ENCODE data around the gene TRMT11.
"Not testable (repeated sequence)": the region's sequence is repeated elsewhere in the genome, so short reads cannot be mapped to it uniquely, and the experiment has no call there.

Gene TRMT11

DNA sequence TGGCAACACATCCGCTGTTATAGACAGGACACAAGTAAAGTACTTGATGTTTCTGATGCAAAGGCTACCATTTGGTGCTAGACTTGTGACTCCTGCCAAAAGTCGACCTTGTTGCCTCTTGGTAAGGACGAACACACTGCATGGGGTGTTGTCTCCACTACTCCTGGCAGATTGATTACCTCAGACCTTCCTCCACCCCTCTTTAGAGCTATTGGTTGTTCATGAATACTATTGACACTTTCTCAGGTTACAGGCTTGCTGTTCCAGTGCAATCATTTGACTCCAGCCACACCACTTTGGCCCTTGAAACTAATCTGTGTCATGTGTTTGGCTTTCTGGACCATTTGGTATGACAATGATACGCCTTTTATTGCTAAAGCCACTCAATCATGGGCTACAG lies 62.3 kb downstream of the TRMT11 start:
- no peak for DNase-seq

DNA sequence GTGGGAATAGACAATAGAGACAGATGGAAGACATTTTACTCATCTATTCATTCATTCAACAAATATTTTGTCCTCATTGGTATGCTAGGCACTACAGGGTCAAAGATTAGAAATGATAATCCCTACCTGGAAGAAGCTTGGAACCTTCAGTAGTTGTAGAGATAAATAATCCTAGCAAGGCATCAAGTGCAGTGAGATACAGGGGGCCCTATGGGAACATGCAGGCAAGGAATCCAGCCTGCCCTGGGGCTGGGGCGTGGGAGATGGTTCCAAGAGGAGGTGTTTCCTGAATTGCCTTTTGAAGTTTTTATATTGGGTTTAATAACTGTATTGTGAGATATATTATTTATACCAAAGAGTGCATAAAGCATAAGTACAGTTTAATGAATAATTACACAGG lies 64.5 kb downstream of the TRMT11 start:
- DNase-seq, result no peak

DNA sequence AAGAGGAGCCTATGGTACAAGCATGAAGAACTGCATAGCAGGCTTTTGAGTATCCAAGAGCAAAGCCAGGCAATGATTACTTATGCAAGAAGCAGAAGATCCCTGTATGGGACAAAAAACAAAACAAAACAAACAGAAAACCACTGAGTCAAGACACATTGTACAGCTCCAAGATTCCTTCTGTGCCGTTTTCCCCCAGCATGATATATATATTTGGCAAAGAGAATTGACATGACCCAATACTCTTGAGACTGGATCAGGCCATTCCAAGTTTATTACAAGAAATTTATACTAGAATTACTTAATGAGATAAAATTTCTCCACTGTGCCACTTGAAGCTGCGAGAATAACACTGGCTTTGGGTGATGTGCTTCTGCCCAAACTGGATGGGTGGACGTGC lies 65.5 kb downstream of the TRMT11 start:
- no peak for DNase-seq

DNA sequence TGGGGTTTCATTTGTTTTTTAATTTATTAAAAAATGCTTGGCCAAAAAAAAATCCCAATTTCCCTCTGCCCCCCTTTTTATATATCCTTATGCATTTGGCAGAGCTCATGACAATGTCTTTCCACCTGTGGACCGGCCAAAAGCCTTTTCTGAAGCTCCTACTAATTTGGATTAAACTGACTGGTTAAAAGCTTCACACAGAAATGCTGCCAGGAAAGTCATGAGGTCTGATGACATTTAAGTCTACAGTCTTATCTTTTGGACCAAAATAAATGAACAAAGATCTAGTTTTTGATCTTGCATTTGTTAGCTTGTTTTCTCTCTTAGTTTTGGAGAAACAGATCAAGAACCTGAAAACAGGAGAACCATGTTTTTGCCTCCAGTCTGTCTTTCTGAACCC lies 66.1 kb downstream of the TRMT11 start:
- no peak for DNase-seq

DNA sequence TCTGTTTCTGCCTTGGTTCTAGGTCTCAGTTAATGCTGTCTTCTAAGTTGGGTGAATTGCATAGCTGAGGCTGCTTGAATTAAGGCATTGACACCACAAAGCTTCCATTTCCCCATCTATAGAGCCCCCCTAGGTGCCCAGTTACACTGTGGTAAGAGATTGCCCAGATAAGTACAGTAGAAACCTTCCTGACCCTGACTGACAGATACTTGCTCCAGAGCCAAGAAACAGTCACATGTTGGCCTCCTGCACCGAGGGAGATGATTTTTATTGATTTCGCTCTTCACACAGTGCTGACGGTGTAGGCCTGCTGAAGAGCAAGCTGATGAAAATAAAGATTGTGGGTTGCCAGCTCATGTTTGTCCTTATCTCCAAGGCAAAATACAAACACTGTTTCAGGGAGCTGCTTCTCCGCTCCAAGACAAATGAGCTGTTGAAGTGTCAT lies 67.9 kb downstream of the TRMT11 start:
- DNase-seq, result no peak

DNA sequence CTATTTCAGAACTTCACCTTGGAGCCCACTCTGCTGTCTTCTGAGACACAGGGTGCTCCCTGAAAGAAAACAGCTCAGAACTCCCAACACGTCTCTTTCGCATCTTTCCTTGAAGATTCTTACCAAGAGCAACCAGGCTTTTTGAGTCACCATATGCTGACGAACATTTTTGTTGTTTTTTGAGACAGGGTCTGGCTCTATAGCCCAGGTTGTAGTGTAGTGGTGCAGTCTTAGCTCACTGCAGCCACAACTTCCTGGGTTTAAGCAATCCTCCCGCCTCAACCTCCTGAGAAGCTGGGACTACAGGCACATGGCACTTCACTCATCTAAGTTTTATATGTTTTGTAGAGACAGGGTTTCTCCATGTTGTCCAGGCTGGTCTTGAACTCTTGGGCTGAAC lies 68.5 kb downstream of the TRMT11 start:
- DNase-seq, result no peak

DNA sequence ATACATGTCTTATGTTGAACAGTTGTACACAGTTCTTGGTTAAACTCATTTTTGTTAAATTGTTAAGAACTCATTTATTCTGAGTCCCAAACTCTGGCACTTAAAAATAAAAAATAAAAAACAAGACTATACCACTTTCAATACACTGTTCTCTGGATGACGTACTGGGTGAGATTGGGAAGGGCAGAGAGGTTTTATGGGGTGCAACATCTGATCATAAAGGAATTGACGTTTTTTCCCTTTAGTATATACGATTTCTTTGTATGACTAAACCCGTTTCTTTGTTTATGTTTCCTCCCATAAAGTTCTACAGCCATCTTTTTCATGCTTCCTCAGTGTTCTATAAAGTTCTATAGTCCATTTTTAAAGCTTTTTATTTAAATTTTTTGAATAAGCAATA lies 69.1 kb downstream of the TRMT11 start:
- DNase-seq, result no peak

DNA sequence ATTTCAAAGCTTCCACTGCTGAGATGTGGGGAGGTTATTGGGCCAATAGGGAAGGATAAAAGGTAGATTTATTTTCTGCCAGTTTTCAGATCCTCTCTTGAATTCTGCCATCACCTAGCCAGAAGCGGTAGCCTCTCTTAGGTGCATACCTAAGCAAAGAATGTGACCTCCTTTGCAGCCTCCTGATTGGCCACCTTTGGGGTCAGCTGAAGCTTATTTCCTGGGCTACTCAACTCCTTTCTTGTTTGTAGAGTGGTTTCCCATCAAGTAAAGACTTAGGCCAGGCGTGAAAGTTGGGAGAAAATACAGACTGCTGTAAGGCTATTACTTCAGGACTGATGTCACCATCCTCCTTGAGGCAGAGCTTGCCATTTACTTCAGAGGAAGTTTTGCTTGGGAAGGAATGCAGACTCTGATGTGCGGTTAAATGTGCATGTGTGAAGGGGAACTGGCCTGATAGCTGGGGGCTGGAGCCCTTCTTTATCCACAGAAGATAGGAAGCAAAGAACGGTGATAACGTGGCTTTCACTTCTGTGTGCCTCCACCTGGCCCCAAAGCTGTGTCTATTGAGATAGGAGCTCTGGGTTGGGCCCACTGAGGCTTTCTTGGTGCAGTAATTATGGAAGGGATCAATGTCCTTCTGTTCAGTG lies 70.1 kb downstream of the TRMT11 start:
- DNase-seq, result no peak

DNA sequence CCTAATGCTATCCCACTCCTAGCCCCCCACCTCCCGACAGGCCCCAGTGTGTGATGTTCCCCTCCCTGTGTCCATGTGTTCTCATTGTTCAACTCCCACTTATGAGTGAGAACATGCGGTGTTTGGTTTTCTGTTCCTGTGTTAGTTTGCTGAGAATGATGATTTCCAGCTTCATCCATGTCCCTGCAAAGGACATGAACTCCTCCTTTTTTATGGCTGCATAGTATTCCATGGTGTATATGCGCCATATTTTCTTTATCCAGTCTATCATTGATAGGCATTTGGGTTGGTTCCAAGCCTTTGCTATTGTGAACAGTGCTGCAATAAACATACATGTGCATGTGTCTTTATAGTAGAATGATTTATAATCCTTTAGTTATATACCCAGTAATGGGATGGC lies 71.7 kb downstream of the TRMT11 start:
- DNase-seq, result not testable (repeated sequence)

DNA sequence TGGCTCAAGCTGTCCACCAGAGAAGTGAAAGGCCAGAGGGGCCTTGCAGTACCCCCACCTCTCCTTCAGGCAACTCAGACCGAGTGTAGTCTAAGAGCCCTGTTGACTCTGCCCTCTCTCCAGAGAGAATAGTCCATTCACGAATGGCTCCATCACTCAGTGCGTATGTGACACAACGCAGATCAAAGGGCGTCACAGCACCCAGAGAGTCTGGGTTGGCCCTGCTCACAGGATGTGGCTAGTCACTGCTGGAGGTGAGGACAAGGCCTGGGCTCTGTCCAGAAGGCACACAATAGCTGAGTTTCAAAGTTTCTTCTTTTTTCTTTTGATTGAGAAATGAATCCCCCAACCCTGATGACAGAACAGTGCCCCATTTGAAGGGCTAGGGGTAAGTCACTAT lies 74.1 kb downstream of the TRMT11 start:
- DNase-seq, result no peak

DNA sequence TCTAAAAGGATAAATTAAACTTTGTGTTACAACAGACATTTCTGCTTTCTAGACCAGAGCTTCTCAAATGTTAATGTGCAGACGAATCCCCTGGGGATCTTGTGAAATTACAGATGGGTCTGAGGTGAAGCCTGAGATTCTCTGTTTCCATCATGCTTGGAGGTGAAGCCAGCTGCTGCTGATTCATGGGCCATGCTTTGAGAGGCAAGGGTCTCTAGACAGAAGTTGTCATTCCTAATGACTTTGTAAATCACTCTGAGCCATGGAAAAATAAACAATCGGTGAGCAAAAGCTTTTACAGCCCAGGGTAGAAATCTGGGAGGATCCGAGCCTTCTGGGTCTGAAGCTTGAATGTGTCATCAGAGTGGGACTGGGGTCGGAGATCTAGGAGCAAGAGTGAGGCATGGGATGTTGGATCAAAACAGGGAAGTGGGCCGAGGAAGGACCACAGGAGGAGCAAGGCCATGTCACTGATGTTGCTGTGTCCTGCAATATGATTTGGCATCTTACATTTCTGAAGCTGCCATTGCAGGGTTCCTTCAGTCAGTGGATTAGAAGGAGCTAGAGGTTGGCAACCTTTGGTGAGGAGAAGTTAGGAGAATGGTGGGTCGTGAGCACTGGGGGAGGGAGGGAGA lies 77.3 kb downstream of the TRMT11 start:
- DNase-seq, result no peak

DNA sequence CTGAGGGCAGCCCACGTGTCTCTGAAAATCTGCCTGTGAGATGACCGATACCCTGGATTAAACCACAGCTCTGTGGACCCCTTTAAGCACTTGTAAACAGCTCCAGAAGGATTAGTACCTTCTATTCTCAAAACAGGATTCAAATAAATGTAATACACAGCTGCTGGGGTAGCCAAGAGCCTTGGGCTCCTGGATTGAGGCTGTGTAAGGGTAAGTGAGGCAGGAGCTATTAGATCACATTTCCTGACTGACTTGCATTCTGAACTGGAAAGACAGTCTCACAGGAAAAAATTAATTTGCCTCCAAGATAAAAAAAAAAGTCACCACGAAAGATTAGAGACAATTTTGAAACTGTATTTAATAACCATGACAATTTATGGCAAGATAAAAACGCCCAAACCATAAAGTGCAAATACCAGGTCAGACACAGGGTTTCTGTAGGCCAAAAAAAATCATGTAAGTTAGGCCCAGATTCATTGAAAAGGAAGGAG lies 78.0 kb downstream of the TRMT11 start:
- DNase-seq, result no peak

DNA sequence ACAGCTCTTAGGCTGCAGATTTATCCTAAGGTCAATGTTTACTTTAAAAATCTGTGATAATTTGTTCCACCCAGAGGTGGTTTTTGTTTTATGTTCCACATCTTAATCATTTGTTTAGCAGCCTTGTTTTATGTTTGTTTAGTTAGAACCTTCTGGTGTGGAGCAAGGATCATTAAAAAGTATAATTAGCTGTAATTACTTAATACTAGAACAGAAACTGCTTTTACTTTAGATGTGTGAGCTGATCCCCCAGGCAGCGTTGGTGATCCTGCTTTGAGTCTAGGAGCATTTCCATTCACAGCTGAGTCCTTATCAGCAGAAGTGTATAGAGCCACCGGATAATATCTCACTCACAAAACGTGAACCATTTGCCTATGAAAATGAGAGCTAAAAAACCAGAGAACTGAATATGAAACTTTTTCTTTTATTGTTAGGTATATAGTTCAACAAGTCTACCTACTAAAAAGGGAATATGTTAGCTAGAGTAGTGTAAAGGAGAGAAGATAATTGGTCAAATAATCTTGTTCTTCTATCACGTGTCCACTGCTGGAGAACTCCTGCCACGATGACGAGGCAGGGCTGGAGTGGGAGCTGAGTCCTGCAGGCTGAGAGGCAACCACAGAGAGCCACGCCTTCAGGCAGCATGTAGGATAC lies 78.5 kb downstream of the TRMT11 start:
- DNase-seq, result no peak

DNA sequence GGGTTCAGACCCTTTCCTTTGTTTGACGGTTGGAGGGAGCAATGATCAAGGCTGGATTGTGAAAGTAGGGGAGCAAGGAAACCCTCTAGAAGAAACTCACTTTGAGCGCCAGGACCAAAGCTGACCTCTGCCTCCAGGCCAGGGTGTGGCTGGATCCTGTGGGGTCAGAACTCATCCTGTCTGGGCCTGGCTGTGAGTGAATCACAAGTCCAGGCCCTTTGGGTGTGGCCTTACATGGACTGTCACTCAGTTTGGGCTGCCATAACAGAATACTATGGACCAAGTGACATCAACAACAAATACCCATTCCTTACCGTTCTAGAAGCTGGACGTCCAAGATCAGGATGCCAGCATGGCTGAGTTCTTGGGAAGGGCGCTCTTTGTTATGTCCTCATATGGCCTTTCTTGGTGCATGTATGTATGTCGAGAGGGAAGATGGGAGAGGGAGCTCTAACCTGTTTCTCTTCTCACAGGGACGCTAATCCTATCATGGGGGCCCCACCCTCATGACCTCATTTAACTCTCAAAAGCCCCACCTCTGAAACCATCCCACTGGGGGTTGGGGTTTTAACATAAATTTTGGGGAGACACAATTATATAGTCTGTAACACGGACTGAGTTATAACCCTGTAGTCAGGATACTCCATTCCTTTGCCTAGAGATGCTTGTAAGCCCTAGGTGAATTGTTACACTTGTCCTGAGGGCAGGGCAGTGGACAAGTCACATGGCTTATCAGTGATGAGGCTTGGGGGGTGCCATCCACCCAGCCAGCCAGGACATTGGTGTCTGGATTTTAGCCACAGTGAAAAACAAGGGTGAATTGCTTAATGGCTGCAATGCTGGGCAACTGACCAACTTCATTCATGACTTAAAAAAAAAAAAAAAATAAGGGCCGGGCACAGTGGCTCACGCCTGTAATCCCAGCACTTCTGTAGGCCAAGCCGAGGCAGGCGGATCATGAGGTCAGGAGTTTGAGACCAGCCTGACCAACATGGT lies 80.0 kb downstream of the TRMT11 start:
- DNase-seq, result no peak

DNA sequence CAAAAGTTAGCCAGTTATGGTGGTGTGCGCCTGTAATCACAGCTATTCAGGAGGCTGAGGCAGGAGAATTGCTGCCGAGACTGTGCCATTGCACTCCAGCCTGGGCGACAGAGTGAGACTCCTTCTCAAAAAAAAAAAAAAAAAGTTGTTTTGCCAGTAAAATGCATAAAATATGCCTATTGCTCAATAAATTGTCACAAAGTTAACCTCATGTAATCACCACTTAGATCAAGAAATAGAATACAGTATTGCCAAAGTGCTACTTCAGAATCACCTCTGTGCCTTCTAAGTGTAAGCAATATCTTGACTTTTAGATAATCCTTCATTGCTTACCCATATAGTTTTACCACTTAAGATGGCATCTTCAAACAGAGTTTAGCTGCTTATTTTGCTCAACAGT lies 80.7 kb downstream of the TRMT11 start:
- DNase-seq, result no peak

DNA sequence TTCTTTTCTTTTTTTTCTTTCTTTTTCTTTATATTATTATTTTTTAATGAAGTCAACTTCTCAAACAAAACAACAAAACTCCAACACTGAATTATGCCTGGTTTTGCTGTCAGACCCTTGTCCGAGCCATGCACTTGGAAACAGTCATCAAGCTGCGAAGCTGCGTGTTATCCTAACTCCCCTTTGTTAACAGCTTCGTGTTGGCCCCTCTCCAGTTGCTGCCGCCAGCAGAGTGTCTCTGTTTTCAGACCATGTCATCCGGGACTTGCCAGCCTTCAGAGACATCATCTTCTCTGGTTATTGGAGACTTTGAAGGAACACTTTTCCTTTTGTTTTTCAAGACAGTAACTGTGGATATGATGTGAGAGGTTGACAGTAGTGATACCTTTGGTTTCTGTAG lies 83.1 kb downstream of the TRMT11 start:
- DNase-seq, result no peak

DNA sequence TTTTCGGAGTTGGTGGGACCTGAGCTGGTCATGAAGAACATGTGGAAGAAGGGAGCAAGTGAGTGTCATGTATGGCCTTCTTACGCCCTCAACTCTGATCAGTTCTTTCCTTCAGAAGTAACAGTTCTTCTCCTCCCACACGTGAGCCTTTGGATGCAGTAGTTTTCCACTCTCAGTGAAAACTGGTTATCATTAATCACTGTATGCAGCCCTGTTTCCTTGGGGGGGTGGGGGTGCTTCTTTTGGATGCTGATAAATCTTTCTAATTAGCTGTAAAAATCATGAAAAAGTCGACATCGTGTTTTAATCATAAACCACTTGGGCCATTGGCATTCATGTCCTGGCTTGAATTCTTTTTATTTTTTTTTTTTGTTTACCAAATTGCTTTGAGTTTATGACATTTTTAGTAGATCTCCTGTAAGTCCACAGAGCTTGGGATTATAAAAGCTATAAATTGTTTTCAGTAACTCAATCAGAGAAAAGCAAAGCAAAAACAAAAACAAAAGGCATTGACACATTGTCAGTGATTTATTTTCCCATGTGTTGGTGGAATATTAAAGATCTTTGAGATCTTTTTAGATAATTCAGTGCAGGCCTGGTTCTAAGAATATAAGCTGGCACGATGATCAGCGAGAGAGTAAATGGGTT lies 84.8 kb downstream of the TRMT11 start:
- no peak for DNase-seq

DNA sequence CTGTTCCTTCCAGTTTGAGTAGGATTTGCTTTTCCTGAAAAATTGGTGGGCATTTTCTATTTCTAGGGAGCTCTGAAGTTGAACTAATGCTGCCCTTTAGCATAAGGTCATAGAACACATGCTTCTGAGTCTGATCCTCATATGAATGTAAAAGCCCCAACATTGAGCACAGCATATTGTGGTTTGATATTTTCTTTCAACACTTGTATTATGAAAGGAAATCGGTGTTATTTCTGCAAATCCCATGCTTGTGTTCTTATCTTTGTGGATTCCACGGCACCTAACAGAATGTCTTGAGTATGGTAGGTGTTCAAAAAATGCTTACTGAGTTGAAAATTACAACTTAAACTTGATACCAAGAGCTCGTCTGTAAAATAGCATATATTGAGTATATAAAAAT lies 85.8 kb downstream of the TRMT11 start:
- DNase-seq, result no peak

DNA sequence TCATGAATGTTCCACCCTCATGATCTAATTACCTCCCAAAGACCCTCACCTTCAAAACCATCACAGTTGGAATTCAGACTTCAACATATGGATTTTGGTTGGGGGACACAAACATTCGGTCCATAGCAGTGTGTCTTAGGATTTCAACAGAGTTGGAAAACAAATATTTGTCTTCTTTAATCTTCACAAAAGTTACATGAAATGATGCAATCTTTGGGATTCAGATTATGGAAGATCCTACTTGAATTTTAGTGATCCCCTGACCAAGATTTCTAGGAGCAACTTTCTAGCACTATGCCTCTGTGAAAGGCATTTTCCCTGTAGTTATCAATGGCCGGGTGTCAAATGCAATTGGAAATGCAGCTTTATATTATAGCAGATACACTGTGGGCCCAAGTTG lies 86.5 kb downstream of the TRMT11 start:
- DNase-seq, result no peak

DNA sequence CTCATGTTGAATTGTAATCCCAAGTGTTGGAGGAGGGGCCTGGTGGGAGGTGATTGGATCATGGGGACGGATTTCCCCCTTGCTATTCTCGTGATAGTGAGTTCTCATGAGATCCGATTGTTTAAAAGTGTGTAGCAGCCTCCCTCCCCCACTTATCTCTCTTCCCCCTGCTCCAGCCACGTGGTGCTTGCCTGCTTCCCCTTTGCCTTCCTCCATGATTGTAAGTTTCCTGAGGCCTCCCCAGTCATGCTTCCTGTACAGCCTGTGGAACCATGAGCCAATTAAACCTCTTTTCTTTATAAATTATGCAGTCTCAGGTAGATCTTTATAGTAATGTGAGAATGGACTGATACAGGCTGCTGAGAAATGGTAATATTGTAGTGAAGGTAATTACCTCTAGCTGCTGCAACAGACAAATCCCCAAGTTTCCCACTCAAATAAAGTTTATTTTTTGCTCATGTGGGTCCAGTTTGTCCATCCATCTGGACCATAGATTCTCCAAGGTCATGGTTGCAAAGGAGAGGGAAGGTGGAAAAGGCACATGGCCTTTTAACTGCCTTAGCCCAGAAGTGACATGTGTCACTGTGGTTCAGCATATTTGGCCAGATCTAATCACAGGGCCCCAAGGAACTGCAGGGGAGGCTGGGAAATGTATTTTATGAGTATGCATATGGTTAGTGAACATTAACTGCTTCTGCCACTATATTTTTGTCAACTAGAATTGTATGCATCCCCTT lies 89.2 kb downstream of the TRMT11 start:
- DNase-seq, result no peak

DNA sequence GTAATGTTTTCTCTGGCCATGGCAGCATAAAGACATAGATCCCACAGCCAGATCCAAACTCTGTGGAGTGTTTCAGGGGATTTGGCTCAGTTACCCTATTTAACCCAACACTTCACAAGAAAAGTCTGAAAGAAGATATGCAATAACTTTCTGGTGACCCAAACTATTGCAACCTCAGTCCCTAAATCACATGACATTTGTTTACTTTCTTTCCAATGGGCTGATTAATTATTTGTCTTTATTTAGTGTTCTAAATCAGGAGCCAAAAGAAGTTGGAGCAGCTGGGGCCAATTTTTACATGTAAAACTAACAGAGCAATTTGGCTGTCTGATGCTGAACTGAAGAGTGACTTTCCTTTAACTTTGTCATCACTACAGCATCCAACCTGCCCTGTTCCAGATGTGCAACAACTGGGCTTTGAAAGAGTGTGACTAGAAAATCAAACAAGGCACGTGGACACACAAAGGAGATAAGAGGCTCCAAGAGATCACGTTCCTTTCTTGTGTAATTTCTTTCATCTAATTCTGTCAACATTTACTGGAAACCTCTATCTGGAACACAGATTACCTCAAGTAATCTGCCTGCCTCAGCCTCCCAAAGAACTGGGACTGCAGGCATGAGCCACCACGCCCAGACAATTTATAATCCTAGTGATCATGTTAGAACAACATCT lies 90.8 kb downstream of the TRMT11 start:
- no peak for DNase-seq
